HG03342 (cell line): ENCODE data around the gene KLF7.

Experiments
- ATAC-seq: cut with Tn5 transposase; IDR thresholded peaks from one replicate; pipeline ENCODE4 v1.9.1; 2021; ENCODE audit warnings: mild to moderate bottlenecking, moderate library complexity; ENCODE audit not compliant: unreplicated experiment

KLF7 gene

DNA sequence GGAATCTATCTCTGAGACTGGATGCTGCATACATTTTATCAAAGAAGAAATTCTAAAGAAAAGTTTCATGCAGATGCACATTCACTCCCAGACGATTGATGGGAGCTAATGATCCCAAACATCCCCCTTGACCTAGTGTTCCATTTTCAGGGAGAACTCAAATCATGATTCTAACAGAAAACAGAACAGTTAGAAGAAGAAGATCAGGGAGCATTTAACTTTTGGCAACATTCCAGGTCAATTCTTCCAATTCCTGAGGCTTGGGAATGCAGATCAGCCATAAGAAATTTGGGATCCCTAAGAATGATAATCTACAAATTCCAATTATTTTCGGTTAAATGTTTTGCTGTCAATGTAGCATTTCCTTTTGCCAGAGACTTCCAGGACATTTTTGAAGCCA, 129.9 kb downstream of the KLF7 start:
- no peak for ATAC-seq

DNA sequence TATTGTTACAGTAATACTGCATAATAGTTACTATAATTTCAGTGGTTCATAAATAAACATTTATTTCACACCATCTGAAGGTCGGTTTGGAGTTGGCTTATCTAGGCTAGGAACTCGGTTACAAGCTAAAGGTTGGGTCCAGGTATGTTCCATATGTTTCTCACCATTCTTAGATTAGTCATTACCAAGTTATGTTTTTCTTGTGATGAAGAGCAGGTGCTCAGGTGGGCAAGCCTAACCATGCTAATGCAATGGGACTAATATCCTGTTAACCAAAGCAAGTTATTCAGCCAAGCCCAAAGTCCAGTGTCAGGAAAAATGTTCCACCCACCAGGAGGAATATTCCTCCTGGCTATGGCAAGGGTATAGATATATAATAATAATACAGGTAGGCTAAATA, 133.3 kb downstream of the KLF7 start:
- no peak for ATAC-seq
